NOMO-1 (cell line): ENCODE measurements around the gene ZNF274.
"Not testable (repeated sequence)": the region's sequence is repeated elsewhere in the genome, so short reads cannot be mapped to it uniquely, and the experiment has no call there.

Experiments used
- DNase-seq, 2 experiments: peaks; one replicate each; lab custom pipeline; 2025; ENCODE audit not compliant: unreplicated experiment in 2 of 2; lab: John Stamatoyannopoulos, UW

ZNF274 gene

DNA sequence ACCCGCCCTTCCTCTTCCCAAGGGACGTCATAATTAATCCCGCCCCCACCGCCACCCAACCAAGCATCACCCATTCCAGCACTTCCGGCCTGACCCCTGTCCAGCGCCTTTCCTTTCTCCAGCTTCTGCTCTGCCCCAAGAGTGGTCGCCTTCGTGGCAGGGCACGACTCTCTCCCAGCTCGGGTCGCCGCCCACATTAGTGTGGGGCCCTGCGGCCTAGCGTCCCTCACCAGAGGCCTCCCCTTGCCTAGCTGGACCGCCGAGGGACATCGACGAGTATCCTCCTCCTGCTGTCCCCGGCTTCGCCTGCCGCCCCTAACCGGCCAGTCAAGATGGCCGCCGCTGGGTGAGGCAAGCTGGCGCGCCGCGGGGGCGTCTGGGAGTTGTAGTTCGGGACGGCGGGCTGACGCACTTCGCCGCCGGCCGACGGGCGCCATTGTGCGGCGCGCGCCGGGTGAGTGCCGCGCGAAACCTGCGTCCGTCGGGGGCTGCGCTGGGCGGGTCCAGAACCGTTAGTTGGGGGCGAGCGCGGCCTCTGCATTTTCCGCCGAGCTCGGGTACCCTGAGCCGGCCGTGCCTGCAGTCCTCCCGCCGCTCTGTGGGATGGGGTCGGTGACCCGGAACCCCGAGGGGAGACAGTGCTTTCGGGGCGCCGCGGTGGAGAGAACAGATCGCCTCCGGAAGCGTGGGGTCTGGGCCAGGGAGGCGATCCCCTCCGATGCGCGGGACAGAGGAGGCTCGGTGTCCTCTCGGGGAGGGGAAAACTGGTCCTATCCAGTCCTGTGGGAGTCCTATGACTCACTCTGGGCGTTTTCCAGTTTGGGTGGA is at the start of gene ZNF274:
ZNF274 (plus strand) TSS at position 73 of the 828 bp plus-strand sequence. CDS start 905 bp downstream, outside the sequence.
- peak; percentile 90 to 97 for DNase-seq

- no peak for DNase-seq
These were observed 48.6 kb upstream of the ZNF274 start for GRCh38 chr19:58134244-58134643.

- no peak for DNase-seq
These were observed 37.0 kb upstream of the ZNF274 start for GRCh38 chr19:58145849-58146248.

DNA sequence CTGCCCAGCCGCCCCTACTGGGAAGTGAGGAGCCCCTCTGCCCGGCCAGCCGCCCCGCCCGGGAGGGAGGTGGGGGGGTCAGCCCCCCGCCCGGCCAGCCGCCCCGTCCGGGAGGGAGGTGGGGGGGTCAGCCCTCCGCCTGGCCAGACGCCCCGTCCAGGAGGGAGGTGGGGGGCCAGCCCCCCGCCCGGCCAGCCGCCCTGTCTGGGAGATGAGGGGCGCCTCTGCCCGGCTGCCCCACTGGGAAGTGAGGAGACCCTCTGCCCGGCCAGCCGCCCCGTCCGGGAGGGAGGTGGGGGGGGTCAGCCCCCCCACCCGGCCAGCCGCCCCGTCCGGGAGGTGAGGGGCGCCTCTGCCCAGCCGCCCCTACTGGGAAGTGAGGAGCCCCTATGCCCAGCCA is 35.4 kb upstream of the ZNF274 start:
- DNase-seq = not testable (repeated sequence)

GRCh38 chr19:58150328-58150921 is 32.4 kb upstream of the ZNF274 start, which contains the start of gene ZNF329:
Gene ZNF329, minus strand, starts transcription at chr19:58150789. Its CDS starts 21,286 bp downstream, at chr19:58129503.
- no peak for DNase-seq

GRCh38 chr19:58153386-58153785 is 29.5 kb upstream of the ZNF274 start:
- DNase-seq = no peak

DNA sequence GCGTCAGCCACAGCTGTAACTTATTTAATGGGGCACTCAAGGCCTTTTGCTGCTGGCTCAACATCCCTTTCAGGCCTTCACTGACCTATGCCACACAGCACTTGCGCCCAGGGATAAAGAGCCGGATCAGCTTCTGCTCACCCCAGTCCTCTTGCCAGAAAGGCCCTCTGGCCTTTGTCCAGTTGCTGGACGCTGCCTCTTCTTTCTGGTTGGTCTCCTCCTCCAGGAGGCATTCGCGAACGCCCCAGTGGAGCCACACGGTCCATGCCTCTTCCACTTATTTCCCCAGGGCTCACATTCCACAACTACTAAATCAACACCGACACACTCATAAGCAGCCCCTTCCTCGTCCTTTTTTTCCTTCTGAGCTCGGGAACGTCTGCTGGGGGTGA is 28.6 kb upstream of the ZNF274 start:
- no peak for DNase-seq

DNA sequence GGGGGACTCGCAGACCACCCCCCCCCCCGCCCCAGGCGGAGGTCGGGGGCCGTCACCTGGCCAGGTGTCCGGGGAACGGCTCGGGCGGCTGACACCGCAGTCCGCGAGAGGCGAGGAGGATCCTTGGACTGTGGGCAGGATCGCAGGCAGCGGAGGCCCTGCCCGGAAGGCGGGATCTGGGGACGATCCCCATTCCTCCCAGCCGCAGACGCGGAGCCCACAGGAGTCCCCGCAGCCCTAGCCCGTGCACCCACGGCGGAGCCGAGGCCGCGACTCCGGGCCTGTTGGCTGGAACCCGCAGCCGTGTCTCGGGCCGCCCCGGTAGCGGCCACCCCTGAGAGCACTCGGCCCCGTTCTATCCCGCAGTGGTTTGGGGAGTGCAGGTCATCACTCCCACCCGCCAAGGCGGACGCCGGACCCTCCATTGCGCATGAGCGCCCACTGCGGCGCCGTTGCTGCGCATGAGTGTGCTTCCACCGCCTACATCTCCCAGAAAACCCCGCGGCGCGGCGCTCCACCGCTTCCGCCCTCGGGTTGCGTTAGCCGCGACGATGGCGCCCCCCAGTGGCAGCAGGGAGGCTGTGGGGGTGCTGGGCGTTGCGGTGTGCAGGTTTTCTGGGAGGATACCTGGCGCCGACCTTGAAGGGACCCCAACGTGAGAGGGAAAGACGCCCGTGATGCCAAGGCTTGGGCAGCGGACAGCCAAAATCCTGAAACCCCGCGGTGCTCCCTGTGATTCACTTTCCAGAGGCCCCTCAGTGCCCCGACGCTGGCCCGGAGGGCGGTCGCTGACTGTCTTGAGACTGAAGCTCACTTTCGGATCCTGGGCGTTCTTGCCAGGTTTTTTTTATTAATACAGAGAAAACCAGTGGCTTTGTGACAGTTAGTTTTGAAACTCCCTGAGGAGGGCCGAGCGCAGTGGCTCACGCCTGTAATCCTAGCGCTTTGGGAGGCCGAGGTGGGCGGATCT is 27.9 kb upstream of the ZNF274 start:
- DNase-seq = no peak

GRCh38 chr19:58157045-58157728 is 25.7 kb upstream of the ZNF274 start:
- DNase-seq = no peak

- DNase-seq = no peak
These were observed 16.6 kb upstream of the ZNF274 start for GRCh38 chr19:58166268-58166667.

- DNase-seq = no peak
These were observed 16.1 kb upstream of the ZNF274 start for GRCh38 chr19:58166708-58167280.

- no peak for DNase-seq
These were observed 12.0 kb upstream of the ZNF274 start for GRCh38 chr19:58170860-58171259.

DNA sequence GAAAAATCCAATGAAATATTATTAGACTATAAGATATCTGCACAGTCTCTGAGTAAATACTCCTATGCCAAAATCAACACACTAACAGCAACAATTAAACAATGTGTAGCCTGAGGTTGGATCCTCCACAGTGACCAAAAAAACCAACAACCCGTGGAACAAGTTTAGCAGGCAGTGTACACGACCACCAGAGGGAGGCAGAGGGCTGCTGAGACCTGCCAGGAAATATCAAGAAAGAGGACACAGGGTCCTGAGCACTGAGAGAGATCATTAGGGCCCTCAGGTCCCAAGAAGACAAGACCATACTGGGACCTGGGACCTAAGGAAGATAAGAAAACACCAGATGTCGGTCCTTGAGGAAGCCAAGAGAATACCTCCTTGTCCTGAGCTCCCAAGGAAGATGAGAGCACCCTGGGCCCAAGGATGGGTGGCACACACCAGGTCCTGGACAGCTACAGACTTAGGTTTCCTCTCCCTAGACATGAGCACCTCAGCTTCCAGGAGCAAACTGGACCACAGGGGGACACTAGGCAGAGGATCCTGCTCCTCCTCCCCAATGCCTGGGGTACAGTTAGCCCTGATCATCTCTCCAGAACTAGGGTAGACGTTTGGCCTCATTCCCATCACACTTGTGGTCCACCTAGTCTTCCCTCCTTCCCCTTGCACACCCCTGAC is 822 bp upstream of the ZNF274 start:
- DNase-seq = peak; percentile 31 to 40

GRCh38 chr19:58182577-58182988 is 278 bp upstream of the ZNF274 start:
- peak in 1 of 2 experiments; percentile 82 for DNase-seq

GRCh38 chr19:58183817-58184215 is 955 bp downstream of the ZNF274 start:
- peak; percentile 37 to 59 for DNase-seq

DNA sequence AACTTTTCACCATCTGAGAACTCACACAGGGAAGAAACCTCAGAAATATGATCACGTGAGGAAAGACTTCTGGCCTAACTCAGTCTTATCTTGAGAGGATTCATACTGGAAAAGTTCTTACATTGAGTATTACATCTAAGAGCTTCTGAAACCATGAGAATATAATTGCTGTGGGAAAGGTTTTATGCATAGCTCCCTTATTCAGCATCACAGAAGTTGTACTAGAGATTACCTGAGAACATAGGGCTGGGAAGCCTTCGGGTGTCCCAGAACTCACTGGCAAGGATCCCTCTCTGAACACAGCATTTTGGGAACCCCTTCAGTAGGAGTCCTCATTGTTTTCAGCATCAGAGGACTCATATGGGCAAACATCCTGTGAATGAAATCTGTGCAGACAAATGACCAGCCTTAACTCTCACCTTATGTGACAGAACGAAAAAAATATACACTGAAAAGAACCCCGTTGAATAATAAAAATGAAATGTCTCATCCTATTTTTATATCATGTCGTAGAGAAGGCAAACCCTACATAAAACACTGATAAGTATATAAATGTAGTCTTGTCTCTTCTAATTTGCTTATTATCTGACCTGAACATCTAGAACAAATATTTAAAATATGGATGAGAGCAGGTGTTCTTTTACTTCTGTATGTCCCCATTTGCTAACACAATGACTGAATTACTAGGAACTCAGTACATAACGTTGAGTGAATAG is 14.2 kb downstream of the ZNF274 start:
- DNase-seq = peak in 1 of 2 experiments; percentile 18

DNA sequence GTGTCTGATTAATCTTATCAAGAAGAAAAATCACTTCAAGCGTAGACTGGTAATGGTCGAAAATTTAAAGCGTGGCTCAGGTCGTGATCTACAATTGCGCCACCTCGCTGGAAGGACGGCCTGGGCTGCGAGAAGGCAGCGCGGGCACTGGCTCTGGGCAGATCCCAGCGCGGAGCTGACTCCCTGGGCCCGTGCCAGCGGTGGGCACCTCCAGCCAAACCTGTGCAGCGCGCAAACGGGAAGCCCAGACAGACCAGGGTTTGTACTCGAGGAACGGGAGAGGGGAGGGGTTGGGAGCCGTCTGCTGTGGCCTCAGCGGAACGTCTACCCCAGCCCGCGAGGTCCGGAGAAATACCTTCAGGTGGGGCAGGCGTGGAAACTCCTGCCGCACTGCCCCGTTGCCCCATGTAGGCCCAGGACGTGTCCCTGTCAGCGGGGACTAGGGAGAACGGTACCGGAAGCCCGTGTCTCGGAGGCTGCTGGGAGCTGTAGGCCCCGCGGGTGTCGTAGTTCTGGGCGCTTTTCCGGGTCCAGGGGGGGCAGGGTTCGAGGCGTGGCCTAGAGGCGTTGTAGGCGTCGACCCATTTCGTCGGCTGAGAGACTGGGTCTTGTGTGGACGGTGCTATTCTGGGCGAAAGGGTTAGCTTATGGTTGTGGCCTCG is 21.1 kb downstream of the ZNF274 start:
- no peak for DNase-seq

- DNase-seq = no peak
These were observed 21.7 kb downstream of the ZNF274 start for GRCh38 chr19:58204566-58204965.
